Fibroblast of peridontal ligament (primary cell): Measurements from ENCODE around the gene STARD5.

Experiments
- DNase-seq: peaks from one replicate; pipeline ENCODE4 v3.0.0-alpha.2; 2010; ENCODE audit errors: extremely low read depth

Gene STARD5

GRCh38 chr15:81274931-81275707 lies 48.8 kb downstream of the STARD5 start:
- DNase-seq, result peak; percentile 88

GRCh38 chr15:81274255-81274654 lies 49.7 kb downstream of the STARD5 start:
- no peak for DNase-seq

DNA sequence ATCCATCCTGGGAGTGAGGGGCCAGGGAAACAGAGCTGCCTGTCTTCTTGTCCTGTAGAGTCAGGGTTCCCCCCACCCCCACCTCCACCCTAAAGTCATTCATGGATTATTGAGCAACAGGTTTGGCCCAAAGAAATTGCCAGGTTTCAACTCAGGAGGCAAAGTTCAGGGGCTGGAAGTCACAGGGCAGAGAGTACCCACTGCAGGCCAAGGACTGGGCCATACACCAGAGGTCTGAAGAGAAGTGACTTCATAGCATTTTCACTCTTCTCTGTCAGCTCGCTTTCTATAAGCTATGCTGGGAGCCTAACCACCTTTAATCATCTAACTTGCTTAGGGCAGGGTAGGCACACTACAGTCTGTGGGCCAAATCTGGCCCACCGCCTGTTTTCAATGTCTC lies 50.1 kb downstream of the STARD5 start:
- no peak for DNase-seq

DNA sequence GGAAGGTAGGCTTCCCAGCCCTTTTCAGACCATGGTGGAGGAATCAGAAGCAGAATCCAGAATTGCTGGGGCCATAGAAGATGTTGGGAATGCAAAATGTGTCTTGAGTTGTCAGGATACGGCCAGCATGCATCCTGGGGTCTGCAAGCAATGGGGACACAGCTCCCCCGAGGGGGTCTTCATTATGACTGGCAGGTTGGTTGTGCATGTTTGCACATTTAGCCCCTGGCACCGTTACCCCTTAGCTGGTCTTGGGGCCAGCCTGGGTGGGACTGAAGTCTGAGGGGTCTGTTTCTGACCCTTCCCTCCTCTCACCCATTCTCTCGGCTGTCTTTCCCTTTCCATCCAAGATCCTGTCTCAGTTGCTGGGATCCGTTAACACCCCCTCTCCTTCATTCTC lies 50.7 kb downstream of the STARD5 start:
- no peak for DNase-seq

- no peak for DNase-seq
These were observed 51.9 kb downstream of the STARD5 start for GRCh38 chr15:81271761-81272644.

DNA sequence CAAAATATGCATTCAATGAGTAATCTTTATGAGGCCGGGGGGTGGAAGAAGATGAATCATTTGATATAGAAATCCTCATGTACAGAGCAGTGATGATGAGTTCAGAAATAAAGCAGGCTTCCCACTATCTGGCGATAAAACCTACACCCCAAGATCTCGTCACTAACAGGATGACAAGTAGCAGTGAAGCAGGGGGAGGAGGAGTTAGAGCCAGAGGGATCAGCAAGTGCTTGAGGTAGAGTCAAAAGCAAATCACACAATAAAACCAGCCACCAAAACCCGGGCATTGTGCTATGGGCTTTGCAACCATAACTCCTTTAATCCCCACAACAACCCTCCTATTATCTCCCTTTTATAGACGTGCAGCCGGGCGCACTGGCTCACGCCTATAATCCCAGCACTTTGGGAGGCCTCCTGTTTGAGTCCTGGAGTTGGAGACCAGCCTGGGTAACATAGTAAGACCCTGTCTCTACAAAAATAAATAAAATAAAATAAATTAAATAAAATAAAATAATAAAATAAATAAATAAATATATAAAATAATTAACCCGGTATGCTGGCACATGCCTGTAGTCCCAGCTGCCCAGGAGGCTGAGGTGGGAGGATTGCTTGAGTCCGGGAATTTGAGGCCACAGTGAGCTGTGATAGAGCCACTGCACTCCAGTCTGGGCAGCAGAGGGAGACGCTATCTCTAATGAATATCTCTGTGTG lies 53.0 kb downstream of the STARD5 start:
- DNase-seq, result no peak

DNA sequence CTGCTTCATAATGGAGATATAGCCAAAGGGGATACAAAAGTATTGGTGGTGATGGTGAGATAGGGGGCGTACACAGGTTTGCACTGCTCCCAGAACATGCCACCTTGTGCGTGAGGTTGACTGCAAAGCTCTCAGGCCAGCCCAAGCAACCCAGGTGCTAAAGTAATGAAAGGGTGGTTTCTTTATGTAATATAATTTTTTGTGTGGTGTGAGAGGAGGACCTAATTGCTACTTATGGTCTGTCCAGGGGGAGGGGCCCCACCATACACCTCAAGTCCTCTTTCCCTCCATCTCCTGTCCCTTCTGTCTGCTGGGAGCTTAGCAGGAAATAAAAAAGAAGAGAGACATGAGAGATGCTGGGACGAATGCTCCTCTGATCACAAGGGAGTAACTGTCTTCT lies 53.8 kb downstream of the STARD5 start:
- no peak for DNase-seq

GRCh38 chr15:81268881-81269601 lies 54.9 kb downstream of the STARD5 start:
- no peak for DNase-seq

DNA sequence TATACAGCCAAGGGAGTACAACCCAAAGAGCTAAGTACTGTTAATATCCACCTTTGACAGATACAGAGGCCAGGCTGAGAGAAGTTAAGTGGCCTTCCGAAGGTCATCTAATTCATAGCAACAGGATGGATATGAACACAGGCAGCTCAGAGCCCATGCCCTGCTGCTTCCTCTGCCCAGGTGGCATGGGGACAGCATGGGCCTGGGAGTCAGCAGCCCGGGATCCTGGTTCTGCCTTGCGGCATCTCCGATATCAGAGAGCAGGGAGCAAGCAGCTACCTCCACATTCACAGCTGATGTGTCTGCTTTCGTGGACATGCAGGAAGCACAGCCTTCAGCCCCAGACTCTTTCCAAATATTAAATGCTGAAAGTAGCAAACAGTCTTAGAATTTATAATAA lies 55.6 kb downstream of the STARD5 start:
- no peak for DNase-seq

DNA sequence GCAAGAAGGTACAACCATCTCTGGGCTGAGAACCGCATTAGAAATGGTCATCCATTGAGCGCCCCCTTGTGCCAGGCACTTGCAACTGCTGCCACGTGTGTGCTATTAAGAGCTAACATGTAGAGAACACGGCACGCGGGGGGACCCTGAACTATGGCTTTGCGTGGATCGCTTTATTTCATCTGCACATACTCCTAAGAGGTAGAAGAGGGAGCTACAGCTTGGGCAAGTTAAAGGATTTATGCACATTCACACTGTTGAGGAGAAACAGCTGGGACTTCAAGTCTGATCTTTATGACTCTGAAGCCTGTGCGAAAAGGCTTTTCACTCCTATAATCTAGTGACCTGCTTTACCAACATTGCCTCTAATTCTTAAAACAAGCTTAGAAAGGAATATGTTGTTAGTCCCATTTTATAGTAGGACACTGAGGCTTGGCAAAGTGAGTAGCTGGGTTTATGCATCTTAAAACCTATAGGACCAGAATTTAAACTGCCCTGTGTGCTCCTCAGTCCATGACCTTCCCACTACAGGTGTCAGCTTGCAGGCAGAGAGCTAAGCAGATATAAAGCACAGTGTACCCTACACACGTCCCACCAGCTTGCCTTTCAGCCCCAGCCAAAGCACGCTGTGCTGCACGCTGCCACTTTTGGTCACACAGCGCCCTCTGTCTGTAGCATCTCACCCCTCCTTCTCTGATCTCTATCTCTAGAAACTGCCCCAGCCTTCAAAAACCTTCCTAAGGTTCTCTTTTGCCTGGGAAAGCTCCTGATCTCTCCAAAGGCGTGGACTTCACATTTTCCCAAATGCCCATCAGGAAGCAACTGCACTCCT lies 57.8 kb downstream of the STARD5 start:
- peak; percentile 82 for DNase-seq

- no peak for DNase-seq
These were observed 58.5 kb downstream of the STARD5 start for GRCh38 chr15:81265256-81265943.

DNA sequence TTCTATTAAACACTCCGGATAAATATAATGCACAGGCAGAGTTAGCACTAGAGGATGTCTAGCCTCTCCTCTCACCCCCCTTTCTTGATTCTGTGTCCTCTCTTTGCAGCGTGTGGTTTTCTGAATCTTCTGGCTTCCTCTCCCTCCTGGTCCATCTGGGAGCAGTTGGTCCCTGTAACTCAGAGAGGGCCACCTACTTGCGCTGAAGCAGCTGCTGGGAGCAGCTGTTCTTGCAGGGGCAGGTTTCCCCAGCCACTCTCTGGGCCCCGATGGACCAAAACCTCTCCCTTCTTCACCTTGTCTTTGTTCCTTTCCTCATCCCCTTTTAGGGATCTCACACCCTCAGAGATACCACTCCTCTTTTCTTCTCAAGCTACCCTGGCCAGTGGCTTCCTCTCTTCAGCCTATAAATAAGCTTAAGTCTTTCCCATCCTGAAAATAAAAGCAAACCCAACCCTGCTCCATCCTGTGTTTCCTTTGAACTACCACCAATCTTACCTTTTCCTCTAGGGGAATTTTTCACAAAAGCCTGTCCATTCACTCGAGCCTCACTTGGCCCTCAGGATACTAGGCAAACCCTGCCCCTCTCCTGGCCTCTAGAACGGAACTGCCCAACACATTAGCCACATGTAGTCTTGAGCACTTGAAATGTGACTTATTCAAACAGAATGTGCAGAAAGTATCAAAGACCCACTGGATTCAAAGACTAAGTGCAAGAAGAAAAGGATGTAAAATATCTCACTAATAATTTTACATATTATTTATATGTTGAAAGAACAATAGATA lies 59.7 kb downstream of the STARD5 start:
- no peak for DNase-seq

- no peak for DNase-seq
These were observed 60.5 kb downstream of the STARD5 start for GRCh38 chr15:81263477-81263876.

DNA sequence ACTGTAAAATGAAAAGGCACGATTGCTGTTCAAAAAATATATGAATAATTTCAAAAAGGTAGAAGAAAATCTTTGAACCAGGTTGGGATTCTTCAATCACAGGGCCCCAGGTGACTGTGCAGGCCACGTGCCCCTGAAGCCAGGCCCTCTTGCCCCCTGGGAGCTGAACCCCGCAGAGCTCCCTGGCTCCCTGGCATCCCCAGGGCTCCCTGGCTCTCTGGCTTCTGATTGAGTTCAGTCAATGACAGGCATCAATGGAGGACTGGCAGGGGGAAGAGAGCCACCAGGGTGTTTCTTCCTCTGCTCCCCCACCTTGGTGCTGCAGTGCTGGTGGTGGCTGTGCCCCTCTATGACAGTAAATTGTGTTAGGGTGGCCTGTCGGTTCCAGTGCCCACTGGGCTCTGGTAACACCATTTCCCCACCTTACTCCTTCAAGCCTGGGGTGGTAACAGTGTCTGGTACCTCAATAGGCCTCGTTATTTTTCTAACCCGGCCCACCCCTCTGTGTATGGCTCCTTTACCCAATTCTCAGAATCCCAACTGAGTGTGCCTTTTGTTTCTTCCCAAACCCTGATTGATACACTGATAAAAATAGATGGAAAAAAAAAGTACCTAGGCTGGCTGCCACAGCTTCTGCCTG lies 62.6 kb downstream of the STARD5 start:
- DNase-seq, result no peak

DNA sequence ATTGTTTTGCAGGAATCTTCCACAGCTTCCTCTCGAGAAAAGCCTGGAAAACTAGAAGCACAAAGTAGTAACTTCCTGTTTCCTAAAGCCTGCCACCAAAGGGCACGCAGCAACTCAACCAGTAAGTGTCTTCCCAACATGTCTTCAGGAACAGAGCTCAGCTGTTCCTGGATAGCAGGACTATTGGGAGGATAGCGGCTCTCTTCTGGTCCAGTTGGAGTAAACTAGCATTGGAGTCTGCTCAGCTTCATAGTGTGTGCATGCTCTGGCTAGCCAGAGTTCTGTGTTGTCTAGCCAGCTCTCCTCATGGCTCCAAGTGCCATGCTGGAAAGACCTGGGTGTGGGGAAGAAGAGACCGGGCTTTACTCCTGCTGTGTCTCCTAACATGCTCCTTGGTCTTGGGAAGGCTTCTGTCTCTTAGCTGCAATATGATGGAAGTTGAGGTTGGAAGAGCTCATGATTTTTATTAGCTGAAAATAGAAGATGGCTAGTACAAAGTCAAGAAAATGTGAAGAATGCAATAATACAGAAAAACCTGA lies 64.1 kb downstream of the STARD5 start:
- DNase-seq, result no peak
